HG02981 (cell line): Measurements from ENCODE around the gene CFAP77.
"Not testable (repeated sequence)": the region's sequence is repeated elsewhere in the genome, so short reads cannot be mapped to it uniquely, and the experiment has no call there.

Source experiments
- ATAC-seq: cut with Tn5 transposase; IDR thresholded peaks from one replicate; pipeline ENCODE4 v1.9.1; 2021; ENCODE audit warnings: mild to moderate bottlenecking, moderate library complexity; ENCODE audit not compliant: unreplicated experiment

CFAP77 gene

GRCh38 chr9:132409828-132410528, at the start of gene CFAP77:
Gene CFAP77 (plus strand): TSS chr9:132410211. CDS start chr9:132410272, 61 bp downstream.
- no peak for ATAC-seq

DNA sequence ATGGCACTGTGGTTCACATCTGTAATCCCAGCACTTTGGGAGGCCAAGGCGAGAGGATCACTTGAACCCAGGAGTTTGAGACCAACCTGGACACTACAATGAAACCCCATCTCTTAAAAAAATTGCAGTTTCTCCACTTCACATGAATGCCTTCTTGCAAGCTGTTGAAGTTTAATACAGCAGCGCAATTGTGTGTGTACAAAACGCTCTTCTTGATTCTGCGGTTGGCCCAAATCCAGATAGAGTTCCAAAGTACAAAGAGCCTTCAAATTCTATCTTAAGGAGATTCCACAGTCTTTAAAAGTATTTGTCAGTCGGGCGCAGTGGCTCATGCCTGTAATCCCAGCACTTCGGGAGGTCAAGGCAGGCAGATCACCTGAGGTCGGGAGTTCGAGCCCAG, 45.9 kb upstream of the CFAP77 start:
- ATAC-seq = no peak

GRCh38 chr9:132365986-132366385, 44.0 kb upstream of the CFAP77 start:
- no peak for ATAC-seq

- ATAC-seq = no peak
These were observed 43.5 kb upstream of the CFAP77 start for GRCh38 chr9:132366481-132366880.

DNA sequence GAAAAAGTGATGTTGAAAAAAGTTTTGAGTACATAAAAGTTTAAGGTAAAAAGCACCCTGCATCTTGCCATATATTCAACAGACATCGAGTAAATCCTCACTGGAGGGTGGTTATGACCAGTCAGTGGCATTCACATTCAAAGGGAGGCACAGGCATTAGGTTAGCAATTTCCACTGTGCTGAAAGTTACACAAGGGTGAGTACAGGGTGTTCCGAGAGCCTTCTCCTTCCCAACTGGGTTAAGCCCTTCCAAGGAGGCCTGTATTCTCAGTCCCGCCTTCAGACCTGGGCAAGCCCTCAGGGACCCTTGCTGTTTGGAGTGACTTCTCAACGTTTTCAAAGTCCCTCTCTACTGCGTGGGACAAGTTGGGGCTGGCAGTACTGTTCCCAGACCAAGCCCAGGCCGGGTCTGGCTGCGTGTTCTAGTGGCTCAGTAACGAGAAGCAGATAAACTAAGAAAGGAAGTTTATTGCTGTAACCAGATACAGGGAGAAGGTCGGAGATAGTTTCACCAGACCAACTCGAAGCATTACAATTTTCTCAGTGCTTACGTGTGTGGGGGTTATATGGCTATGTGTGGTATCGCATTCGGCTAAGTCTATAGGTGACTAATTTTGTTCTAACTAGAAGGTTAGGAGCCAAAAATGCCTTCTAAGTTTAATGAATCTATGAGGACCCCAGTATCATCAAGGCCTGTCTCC, 42.2 kb upstream of the CFAP77 start:
- ATAC-seq = no peak

DNA sequence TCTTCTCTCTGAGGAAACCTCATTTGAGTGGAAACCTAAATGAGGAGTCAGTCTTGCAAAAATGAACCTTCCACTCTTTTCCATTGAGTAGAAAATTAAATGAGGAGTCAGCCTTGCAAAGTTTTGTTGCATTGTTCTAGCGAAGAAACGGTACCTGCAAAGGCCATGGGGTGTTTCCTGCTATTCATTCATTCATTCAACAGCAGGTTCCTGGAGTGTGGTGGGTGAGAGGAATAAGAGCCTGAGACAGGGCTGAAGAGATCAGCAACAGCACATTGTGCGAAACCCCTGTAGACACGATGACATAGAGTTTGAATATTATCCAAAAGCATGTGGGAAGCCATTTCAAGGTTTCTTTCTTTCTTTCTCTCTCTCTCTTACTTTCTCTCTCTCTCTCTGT, 40.6 kb upstream of the CFAP77 start:
- ATAC-seq = no peak

DNA sequence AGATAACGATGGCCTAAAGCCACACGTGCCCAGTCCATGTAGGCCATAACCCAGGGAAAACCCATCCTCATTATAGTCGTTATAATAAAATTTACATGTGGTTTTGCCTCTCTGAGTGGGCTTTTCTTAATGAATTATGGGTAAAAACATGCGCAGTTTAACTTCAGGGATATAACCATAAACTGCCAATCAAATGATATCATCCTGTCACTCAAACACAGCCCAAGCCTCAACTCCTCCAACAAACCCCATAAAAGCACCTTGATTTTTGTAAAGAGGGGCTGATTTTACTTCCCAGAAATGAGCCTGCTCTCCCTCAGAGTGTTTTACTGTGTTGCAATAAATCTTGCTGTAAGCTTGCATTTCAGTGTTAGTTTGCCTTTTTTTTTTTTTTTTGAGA, 39.4 kb upstream of the CFAP77 start:
- no peak for ATAC-seq

GRCh38 chr9:132372177-132373095, 37.6 kb upstream of the CFAP77 start:
- ATAC-seq = no peak

- ATAC-seq = not testable (repeated sequence)
These were observed 32.2 kb upstream of the CFAP77 start for GRCh38 chr9:132377769-132378168.

DNA sequence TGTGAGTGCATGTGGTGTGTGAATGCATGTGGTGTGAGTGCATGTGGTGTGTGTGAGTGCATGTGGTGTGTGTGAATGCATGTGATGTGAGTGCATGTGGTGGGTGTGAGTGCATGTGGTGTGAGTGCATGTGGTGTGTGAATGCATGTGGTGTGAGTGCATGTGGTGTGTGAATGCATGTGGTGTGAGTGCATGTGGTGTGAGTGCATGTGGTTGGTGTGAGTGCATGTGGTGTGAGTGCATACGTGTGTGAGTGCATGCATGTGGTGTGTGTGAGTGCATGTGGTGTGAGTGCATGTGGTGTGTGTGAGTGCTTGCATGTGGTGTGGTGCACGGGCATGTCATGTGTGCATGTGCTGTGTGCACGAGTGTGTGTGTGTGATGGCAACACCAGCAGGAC, 31.6 kb upstream of the CFAP77 start:
- ATAC-seq = not testable (repeated sequence)

- ATAC-seq = peak; percentile 63
These were observed 28.0 kb upstream of the CFAP77 start for GRCh38 chr9:132381966-132382541.

DNA sequence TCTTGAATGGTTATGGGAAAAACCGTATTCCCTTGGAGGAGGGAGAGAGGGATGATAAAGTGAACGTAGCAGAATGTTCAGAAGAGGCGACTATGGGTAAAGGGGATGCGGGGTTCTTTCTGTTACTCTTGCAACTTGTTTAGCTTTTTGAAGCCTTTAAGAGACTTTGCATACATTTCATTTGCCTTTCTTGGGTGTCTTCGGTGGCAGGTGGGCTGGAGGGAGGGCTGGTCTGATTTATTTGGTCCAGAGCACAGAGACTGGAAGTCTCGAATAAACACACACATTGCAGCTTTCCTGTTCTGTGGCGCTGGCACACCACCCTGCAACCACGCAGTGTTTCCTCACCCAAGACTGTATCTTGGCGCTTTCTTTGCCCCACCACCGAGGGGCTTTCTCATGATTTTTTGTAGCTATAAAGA, 26.5 kb upstream of the CFAP77 start:
- ATAC-seq = peak; percentile 35

DNA sequence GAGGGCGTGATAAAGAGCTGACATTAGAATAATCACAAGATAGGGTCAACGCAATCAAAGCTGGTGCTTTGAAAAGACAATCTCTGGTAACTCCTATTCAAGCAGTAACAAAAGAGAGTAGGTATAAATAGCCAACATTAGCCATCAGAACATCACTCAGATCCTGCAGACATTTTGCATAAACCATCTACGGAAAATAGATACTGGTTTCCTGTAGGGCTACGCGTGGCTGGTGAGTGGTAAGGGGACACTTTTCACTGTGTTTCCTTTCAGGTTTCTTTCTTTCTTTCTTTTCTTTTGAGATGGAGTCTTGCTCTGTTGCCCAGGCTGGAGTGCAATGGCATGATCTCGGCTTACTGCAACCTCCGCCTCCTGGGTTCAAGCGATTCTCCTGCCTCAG, 25.6 kb upstream of the CFAP77 start:
- no peak for ATAC-seq

DNA sequence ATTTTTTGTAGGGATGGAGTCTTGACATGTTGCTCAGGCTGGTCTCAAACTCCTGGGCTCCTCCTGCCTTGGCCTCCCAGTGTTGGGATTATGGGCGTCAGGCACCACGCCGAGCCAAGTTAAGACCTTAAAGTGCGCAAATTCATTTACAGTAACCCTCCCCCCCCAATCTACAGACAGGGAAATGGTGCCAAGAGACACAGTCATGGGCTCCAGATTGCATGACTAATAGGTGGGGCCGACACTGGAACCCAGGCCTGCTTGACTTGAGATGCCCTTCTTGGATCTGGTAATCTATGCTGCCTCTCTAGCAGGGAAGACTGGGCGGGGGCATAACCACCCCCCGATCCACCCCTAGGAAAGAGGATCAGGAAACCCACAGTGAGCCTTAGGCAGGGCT, 22.9 kb upstream of the CFAP77 start:
- no peak for ATAC-seq

DNA sequence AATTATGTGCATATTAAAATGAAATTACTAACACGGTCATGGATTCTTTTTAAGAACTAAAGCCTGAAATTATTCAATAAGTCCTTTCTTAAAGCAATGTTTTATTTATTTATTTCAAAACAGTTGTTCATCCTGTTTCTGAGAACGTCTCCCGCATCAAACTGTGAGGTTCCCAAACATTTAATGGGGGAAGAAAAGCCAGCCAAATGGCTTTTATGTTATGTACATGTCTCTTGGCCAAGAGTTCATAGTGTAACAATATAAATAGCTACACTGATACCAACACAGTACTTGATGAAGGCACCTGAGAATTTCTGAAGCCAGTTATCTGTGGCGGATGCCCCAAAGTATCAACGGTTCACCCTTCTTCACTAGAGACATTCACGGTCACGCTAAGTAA, 19.0 kb upstream of the CFAP77 start:
- ATAC-seq = no peak

GRCh38 chr9:132391449-132391848, 18.6 kb upstream of the CFAP77 start:
- no peak for ATAC-seq

GRCh38 chr9:132395560-132395959, 14.5 kb upstream of the CFAP77 start:
- no peak for ATAC-seq

GRCh38 chr9:132401824-132402223, 8.2 kb upstream of the CFAP77 start:
- ATAC-seq = no peak

GRCh38 chr9:132404228-132404881, 5.7 kb upstream of the CFAP77 start:
- peak; percentile 43 for ATAC-seq

- ATAC-seq = peak; percentile 72
These were observed 3.4 kb upstream of the CFAP77 start, which contains the start of gene TTF1 for GRCh38 chr9:132406554-132407122. Gene TTF1 (minus strand): TSS chr9:132406840. CDS start chr9:132402821, 4,019 bp downstream.
